ENCODE results near the gene IL27RA. TPM values are rescaled to one million over a fixed set of nuclear protein-coding genes. Genes with fewer than 3 reads are reported as not detected.
"Not testable (repeated sequence)": the region's sequence is repeated elsewhere in the genome, so short reads cannot be mapped to it uniquely, and the experiment has no call there.

Gene IL27RA
- total and polyA plus RNA-seq, 2 donors (not counting 3 experiments of a cell fraction or from before 2014, with no cell fraction given) = 1.6 to 4.5 TPM

DNA sequence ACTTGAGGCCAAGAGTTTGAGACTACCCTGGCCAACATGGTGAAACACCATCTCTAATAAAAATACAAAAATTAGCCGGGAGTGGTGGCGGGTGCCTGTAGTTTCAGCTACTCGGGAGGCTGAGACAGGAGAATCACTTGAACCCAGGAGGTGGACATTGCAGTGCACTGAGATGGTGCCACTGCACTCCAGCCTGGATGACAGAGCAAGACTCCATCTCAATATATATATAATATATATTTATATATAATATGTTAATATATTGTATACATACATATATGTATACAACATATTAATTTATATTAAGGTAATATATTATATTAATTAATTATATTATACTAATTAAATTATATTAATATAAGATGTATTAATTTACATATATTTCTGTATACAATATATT, 11.8 kb upstream of the IL27RA start:
- H3K9me1 ChIP-seq (replicated peaks; ENCODE audit: control insufficient read depth, extremely low read depth, insufficient read depth, low read length); H3K4me3 ChIP-seq (replicated peaks in 1 of 3; ENCODE audit: insufficient read depth in 1 of 3, low read depth in 1 of 3, low read length in 3 of 3); FAIRE-seq; H3K9ac ChIP-seq (replicated peaks; ENCODE audit: extremely low read depth, insufficient read depth, low read length); H3K36me3 ChIP-seq (ENCODE audit: control insufficient read depth in 2 of 2, extremely low read depth in 1 of 2, insufficient read depth in 2 of 2, low read length in 2 of 2); H3K4me2 ChIP-seq (ENCODE audit: insufficient read depth, low read length); H3K4me1 ChIP-seq (ENCODE audit: control insufficient read depth, extremely low read depth, insufficient read depth, low read length); H3K27me3 ChIP-seq (ENCODE audit: control insufficient read depth in 2 of 2, insufficient read depth in 2 of 2, low read length in 2 of 2); H3K9me3 ChIP-seq (replicated peaks; ENCODE audit: control insufficient read depth, insufficient read depth, low read length); BruUV-seq (replicated peaks); intact Hi-C loops (cut with micrococcal nuclease); dilution Hi-C loops (cut with MboI; ENCODE audit: extremely low pct_ligation_motif_present, low sequenced_read_pairs); H4K20me1 ChIP-seq (replicated peaks; ENCODE audit: control insufficient read depth, extremely low read depth, insufficient read depth, low read length); H3K79me2 ChIP-seq (ENCODE audit: control insufficient read depth, insufficient read depth, low read length); H3K27ac ChIP-seq (ENCODE audit: insufficient read depth, low read depth, low read length); DNase-seq (ENCODE audit: low read depth, low spot score); POLR2A ChIA-PET; H2AFZ ChIP-seq (ENCODE audit: low read depth, low read length): not testable (repeated sequence)
- CTCF ChIA-PET = interaction anchor here (0.5 to 2.4 kb wide), 2 partner anchors 40 to 92 kb away, joined by 3 to 9 read pairs; no protein-coding TSS in a partner anchor

DNA sequence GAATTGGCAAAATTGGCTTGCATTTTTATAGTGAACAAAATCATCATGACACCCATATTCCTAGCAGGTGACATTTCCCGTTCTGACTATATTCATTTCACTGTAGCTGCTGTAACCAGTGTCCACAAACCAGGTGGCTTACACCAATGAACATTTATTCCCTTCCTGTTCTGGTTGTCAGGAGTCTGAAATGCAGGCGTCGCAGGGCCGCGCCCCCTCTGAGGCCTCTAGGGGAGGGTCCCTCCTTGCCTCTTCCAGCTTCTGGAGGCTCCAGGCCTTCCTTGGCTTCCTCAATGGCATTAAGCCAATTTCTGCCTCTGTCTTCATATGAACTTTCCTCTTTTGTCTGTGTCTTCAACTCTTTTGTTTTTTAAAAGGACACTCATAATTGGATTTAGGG, 10.1 kb upstream of the IL27RA start:
- Histone ChIP-seq H4K20me1 (replicated peaks; ENCODE audit: control insufficient read depth, extremely low read depth, insufficient read depth, low read length) (no peaks in the 10 kb centered on the region), H3K4me1 (ENCODE audit: control insufficient read depth, extremely low read depth, insufficient read depth, low read length) (peaks cover 6% of the 10 kb centered on the region), H3K27ac (ENCODE audit: insufficient read depth, low read depth, low read length) (no peak overlapping the region), H3K9me1 (replicated peaks; ENCODE audit: control insufficient read depth, extremely low read depth, insufficient read depth, low read length) (no peaks in the 10 kb centered on the region), H3K4me2 (ENCODE audit: insufficient read depth, low read length) (no peak overlapping the region), H3K27me3 (ENCODE audit: control insufficient read depth in 2 of 2, insufficient read depth in 2 of 2, low read length in 2 of 2) (no peaks in the 10 kb centered on the region), H3K9me3 (replicated peaks; ENCODE audit: control insufficient read depth, insufficient read depth, low read length) (no peaks in the 10 kb centered on the region), H2AFZ (ENCODE audit: low read depth, low read length) (no peak overlapping the region), H3K4me3 (replicated peaks in 1 of 3; ENCODE audit: insufficient read depth in 1 of 3, low read depth in 1 of 3, low read length in 3 of 3) (no peak overlapping the region), H3K9ac (replicated peaks; ENCODE audit: extremely low read depth, insufficient read depth, low read length) (no peak overlapping the region), H3K79me2 (ENCODE audit: control insufficient read depth, insufficient read depth, low read length) (no peaks in the 10 kb centered on the region), H3K36me3 (ENCODE audit: control insufficient read depth in 2 of 2, extremely low read depth in 1 of 2, insufficient read depth in 2 of 2, low read length in 2 of 2) (no peaks in the 10 kb centered on the region)
- intact Hi-C loops (cut with micrococcal nuclease) = no loop called here
- TF ChIP-seq EZH2 (IDR thresholded peaks at IDR 0.05; ENCODE audit: borderline replicate concordance, low read depth, low read length, severe bottlenecking) = no peak
- no peak for TF ChIP-seq FOS (IDR thresholded peaks at IDR 0.05; ENCODE audit: borderline replicate concordance, insufficient read depth, low read length)
- no peak for TF ChIP-seq GATA2 (IDR thresholded peaks at IDR 0.05; ENCODE audit: insufficient read depth, insufficient read length, low read depth, low read length)
- no peak for TF ChIP-seq JUN (IDR thresholded peaks at IDR 0.05; ENCODE audit: borderline replicate concordance, insufficient read depth, insufficient read length, low read depth)
- no peak for TF ChIP-seq MYC (IDR thresholded peaks at IDR 0.05; ENCODE audit: low read depth, low read length)
- no peak for TF ChIP-seq POLR2AphosphoS5 (IDR thresholded peaks at IDR 0.05; ENCODE audit: insufficient read depth, low read depth, low read length)
- TF ChIP-seq, protein P1, sequence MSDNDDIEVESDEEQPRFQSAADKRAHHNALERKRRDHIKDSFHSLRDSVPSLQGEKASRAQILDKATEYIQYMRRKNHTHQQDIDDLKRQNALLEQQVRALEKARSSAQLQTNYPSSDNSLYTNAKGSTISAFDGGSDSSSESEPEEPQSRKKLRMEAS (IDR thresholded peaks at IDR 0.05; ENCODE audit: insufficient read depth, insufficient read length) = no peak
- TF ChIP-seq, protein P2, sequence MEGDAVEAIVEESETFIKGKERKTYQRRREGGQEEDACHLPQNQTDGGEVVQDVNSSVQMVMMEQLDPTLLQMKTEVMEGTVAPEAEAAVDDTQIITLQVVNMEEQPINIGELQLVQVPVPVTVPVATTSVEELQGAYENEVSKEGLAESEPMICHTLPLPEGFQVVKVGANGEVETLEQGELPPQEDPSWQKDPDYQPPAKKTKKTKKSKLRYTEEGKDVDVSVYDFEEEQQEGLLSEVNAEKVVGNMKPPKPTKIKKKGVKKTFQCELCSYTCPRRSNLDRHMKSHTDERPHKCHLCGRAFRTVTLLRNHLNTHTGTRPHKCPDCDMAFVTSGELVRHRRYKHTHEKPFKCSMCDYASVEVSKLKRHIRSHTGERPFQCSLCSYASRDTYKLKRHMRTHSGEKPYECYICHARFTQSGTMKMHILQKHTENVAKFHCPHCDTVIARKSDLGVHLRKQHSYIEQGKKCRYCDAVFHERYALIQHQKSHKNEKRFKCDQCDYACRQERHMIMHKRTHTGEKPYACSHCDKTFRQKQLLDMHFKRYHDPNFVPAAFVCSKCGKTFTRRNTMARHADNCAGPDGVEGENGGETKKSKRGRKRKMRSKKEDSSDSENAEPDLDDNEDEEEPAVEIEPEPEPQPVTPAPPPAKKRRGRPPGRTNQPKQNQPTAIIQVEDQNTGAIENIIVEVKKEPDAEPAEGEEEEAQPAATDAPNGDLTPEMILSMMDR (IDR thresholded peaks at IDR 0.05; ENCODE audit: extremely low read depth in 1 of 2, insufficient read depth in 1 of 2, low read depth in 1 of 2, low read length in 2 of 2) = no peak
- TF ChIP-seq POLR2A (IDR thresholded peaks at IDR 0.05; ENCODE audit: low read depth, low read length) = no peak
- no peak for DNase-seq (ENCODE audit: low read depth, low spot score)
- ChIA-PET POLR2A (no interaction called here), CTCF (interaction anchor here (1.1 to 2.7 kb wide), 5 partner anchors 10 to 118 kb away, joined by 3 to 25 read pairs (median 7); partner anchors contain the start of genes IL27RA and RFX1)
- no peak for FAIRE-seq
- BruUV-seq (replicated peaks) = no TSS peak
- dilution Hi-C loops (cut with MboI; ENCODE audit: extremely low pct_ligation_motif_present, low sequenced_read_pairs) = no loop called here

Data from endothelial cell of umbilical vein (primary cell).